WTC11 (cell line): ENCODE data around the gene DGLUCY. TPM values are rescaled to one million over a fixed set of nuclear protein-coding genes. Genes with fewer than 3 reads are reported as not detected.

Experiments used
- ATAC-seq: fragments of 200-7000 bp; cut with Tn5 transposase; 2 replicates; pipeline ENCODE4 v1.10.0; 2021; ENCODE audit warnings: mild to moderate bottlenecking, moderate library complexity
- CTCF ChIA-PET: fragments of 300-600 bp; sonication (Branson Sonifier 250); formaldehyde crosslinking; loops from one replicate; lab custom pipeline; 2021; ENCODE audit warnings: antibody characterized with exemption; lab: Charles Lee
- POLR2A ChIA-PET: fragments of 350-600 bp; sonication (Branson Sonifier 250); formaldehyde crosslinking; loops from one replicate; lab custom pipeline; 2021; ENCODE audit warnings: antibody characterized with exemption; lab: Charles Lee
- DNase-seq: peaks from one replicate; pipeline ENCODE4 v3.0.0; 2021; ENCODE audit warnings: low spot score
- H3K27ac Mint-ChIP-seq: 2 replicates; pipeline ENCODE4 v1.8.0; 2021; ENCODE audit warnings: mixed read lengths
- H3K27me3 Mint-ChIP-seq: 2 replicates; pipeline ENCODE4 v1.8.0; 2021; ENCODE audit warnings: low read depth, mild to moderate bottlenecking, moderate library complexity, mixed read lengths
- H3K36me3 Mint-ChIP-seq: 2 replicates; pipeline ENCODE4 v1.8.0; 2021; ENCODE audit warnings: mixed read lengths
- H3K4me1 Mint-ChIP-seq: 2 replicates; pipeline ENCODE4 v1.8.0; 2022; ENCODE audit warnings: mixed read lengths
- H3K4me3 Mint-ChIP-seq: 2 replicates; pipeline ENCODE4 v1.8.0; 2021; ENCODE audit warnings: mild to moderate bottlenecking, moderate library complexity, mixed read lengths
- H3K9me3 Mint-ChIP-seq: 2 replicates; pipeline ENCODE4 v1.8.0; 2021; ENCODE audit warnings: mixed read lengths
- ELF4 ChIP-seq: sonication (generic); formaldehyde crosslinking; IDR thresholded peaks from 2 replicates; pipeline ENCODE4 v1.8.1; 2022; ENCODE audit warnings: low read depth, mild to moderate bottlenecking, moderate library complexity, missing genetic modification reagents
- FOXP4 ChIP-seq: sonication (generic); formaldehyde crosslinking; IDR thresholded peaks from 2 replicates; pipeline ENCODE4 v1.8.0; 2022; ENCODE audit warnings: mild to moderate bottlenecking, missing genetic modification reagents
- GABPB1 ChIP-seq: sonication (generic); formaldehyde crosslinking; IDR thresholded peaks from 2 replicates; pipeline ENCODE4 v1.8.1; 2023; ENCODE audit warnings: mild to moderate bottlenecking, missing genetic modification reagents
- KAT7 ChIP-seq: sonication (generic); formaldehyde crosslinking; IDR thresholded peaks from 2 replicates; pipeline ENCODE4 v1.8.1; 2023; ENCODE audit warnings: missing genetic modification reagents, mild to moderate bottlenecking, borderline replicate concordance
- NR3C1 ChIP-seq: sonication (generic); formaldehyde crosslinking; conservative IDR thresholded peaks from 2 replicates; pipeline ENCODE4 v1.8.1; 2023; ENCODE audit warnings: low read depth, mild to moderate bottlenecking, missing genetic modification reagents
- OVOL2 ChIP-seq: fragments of 250-450 bp; sonication (Bioruptor Pico); IDR thresholded peaks from 2 replicates; pipeline ENCODE4 v1.9.0; 2021; ENCODE audit warnings: mild to moderate bottlenecking, borderline replicate concordance
- PRDM15 ChIP-seq: sonication (generic); formaldehyde crosslinking; IDR thresholded peaks from 2 replicates; pipeline ENCODE4 v1.8.0; 2022; ENCODE audit warnings: missing genetic modification reagents
- PREB ChIP-seq: sonication (generic); formaldehyde crosslinking; IDR thresholded peaks from 2 replicates; pipeline ENCODE4 v1.8.1; 2022; ENCODE audit warnings: mild to moderate bottlenecking, missing genetic modification reagents, moderate library complexity, borderline replicate concordance
- PRRX2 ChIP-seq: fragments of 250-450 bp; sonication (Bioruptor Pico); IDR thresholded peaks from 2 replicates; pipeline ENCODE4 v1.8.0; 2021; ENCODE audit warnings: mild to moderate bottlenecking
- SMAD3 ChIP-seq: sonication (generic); formaldehyde crosslinking; IDR thresholded peaks from 2 replicates; pipeline ENCODE4 v1.8.0; 2022; ENCODE audit warnings: missing genetic modification reagents, mild to moderate bottlenecking, borderline replicate concordance
- USF1 ChIP-seq: sonication (generic); formaldehyde crosslinking; IDR thresholded peaks from 2 replicates; pipeline ENCODE4 v1.8.0; 2022; ENCODE audit warnings: mild to moderate bottlenecking, missing genetic modification reagents
- ZBTB43 ChIP-seq: sonication (generic); formaldehyde crosslinking; IDR thresholded peaks from 2 replicates; pipeline ENCODE4 v1.8.1; 2023; ENCODE audit warnings: mild to moderate bottlenecking, missing genetic modification reagents
- ZNF232 ChIP-seq: sonication (generic); formaldehyde crosslinking; IDR thresholded peaks from 2 replicates; pipeline ENCODE4 v1.8.0; 2022; ENCODE audit warnings: mild to moderate bottlenecking, missing genetic modification reagents
- ZNF423 ChIP-seq: fragments of 250-450 bp; sonication (Bioruptor Pico); IDR thresholded peaks from 2 replicates; pipeline ENCODE4 v2.1.2; 2022; ENCODE audit warnings: mild to moderate bottlenecking, moderate library complexity
- total RNA-seq: library from RNA; stranded (reverse); gene quantifications from 3 replicates; pipeline ENCODE4 v1.2.3, GENCODE V29; 2021
- TF ChIP-seq, protein P1 (sequence below): sonication (generic); formaldehyde crosslinking; conservative IDR thresholded peaks from 2 replicates; pipeline ENCODE4 v1.8.1; 2023; ENCODE audit warnings: mild to moderate bottlenecking, low read depth, missing genetic modification reagents, moderate library complexity
- TF ChIP-seq, protein P2 (sequence below): sonication (generic); formaldehyde crosslinking; IDR thresholded peaks from 2 replicates; pipeline ENCODE4 v1.8.1; 2022; ENCODE audit warnings: mild to moderate bottlenecking, moderate library complexity, missing genetic modification reagents
- TF ChIP-seq, protein P3 (sequence below): sonication (generic); formaldehyde crosslinking; IDR thresholded peaks from 2 replicates; pipeline ENCODE4 v1.8.1; 2023; ENCODE audit warnings: mild to moderate bottlenecking, missing genetic modification reagents

The DGLUCY gene
- total RNA-seq, 1 experiment from 2014 or later: 35.4 TPM

GRCh38 chr14:91167380-91167770, 53.5 kb downstream of the DGLUCY start:
- ChIA-PET CTCF (interaction anchor here (1.5 kb wide), 1 partner anchor 264 kb away, joined by 5 read pairs; no protein-coding TSS in a partner anchor), POLR2A (interaction anchor here (0.6 kb wide), 1 partner anchor 282 kb away, joined by 3 read pairs; no protein-coding TSS in a partner anchor)
- ATAC-seq: no peak
- TF ChIP-seq PRDM15: no peak
- no peak for TF ChIP-seq OVOL2 (CRISPR knock-in tag)
- no peak for TF ChIP-seq NR3C1 (CRISPR knock-in tag)
- TF ChIP-seq ZNF423 (CRISPR knock-in tag): no peak
- no peak for TF ChIP-seq KAT7 (CRISPR knock-in tag)
- no peak for TF ChIP-seq ZNF232 (CRISPR knock-in tag)
- Mint-ChIP-seq H3K9me3 (no peaks in the 10 kb centered on the region), H3K27me3 (no peaks in the 10 kb centered on the region), H3K36me3 (peaks cover 18% of the 10 kb centered on the region), H3K4me3 (no peak overlapping the region), H3K27ac (no peak overlapping the region), H3K4me1 (no peaks in the 10 kb centered on the region)
- no peak for DNase-seq

- CTCF ChIA-PET: interaction anchor here (1.2 to 3.6 kb wide), 2 partner anchors 117 to 267 kb away, joined by 3 to 16 read pairs; no protein-coding TSS in a partner anchor
- POLR2A ChIA-PET: no interaction called here
- no peaks in the 10 kb centered on the region for H3K27me3 Mint-ChIP-seq
- ATAC-seq (no peak), DNase-seq (no peak)
- H3K4me3 Mint-ChIP-seq: no peak overlapping the region
- H3K27ac Mint-ChIP-seq: no peak overlapping the region
- H3K4me1 Mint-ChIP-seq: no peaks in the 10 kb centered on the region
- peaks cover 16% of the 10 kb centered on the region for H3K36me3 Mint-ChIP-seq
- no peaks in the 10 kb centered on the region for H3K9me3 Mint-ChIP-seq
- TF ChIP-seq USF1 (CRISPR knock-in tag): no peak
- TF ChIP-seq FOXP4: no peak
- TF ChIP-seq SMAD3 (CRISPR knock-in tag): no peak
- TF ChIP-seq ELF4: no peak
- TF ChIP-seq, protein P1, sequence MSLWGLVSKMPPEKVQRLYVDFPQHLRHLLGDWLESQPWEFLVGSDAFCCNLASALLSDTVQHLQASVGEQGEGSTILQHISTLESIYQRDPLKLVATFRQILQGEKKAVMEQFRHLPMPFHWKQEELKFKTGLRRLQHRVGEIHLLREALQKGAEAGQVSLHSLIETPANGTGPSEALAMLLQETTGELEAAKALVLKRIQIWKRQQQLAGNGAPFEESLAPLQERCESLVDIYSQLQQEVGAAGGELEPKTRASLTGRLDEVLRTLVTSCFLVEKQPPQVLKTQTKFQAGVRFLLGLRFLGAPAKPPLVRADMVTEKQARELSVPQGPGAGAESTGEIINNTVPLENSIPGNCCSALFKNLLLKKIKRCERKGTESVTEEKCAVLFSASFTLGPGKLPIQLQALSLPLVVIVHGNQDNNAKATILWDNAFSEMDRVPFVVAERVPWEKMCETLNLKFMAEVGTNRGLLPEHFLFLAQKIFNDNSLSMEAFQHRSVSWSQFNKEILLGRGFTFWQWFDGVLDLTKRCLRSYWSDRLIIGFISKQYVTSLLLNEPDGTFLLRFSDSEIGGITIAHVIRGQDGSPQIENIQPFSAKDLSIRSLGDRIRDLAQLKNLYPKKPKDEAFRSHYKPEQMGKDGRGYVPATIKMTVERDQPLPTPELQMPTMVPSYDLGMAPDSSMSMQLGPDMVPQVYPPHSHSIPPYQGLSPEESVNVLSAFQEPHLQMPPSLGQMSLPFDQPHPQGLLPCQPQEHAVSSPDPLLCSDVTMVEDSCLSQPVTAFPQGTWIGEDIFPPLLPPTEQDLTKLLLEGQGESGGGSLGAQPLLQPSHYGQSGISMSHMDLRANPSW (CRISPR knock-in tag): no peak
- TF ChIP-seq ZBTB43: no peak
- TF ChIP-seq, protein P2, sequence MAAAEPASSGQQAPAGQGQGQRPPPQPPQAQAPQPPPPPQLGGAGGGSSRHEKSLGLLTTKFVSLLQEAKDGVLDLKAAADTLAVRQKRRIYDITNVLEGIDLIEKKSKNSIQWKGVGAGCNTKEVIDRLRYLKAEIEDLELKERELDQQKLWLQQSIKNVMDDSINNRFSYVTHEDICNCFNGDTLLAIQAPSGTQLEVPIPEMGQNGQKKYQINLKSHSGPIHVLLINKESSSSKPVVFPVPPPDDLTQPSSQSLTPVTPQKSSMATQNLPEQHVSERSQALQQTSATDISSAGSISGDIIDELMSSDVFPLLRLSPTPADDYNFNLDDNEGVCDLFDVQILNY (CRISPR knock-in tag): no peak
- no peak for TF ChIP-seq PRRX2 (CRISPR knock-in tag)
- no peak for TF ChIP-seq GABPB1
- TF ChIP-seq, protein P3, sequence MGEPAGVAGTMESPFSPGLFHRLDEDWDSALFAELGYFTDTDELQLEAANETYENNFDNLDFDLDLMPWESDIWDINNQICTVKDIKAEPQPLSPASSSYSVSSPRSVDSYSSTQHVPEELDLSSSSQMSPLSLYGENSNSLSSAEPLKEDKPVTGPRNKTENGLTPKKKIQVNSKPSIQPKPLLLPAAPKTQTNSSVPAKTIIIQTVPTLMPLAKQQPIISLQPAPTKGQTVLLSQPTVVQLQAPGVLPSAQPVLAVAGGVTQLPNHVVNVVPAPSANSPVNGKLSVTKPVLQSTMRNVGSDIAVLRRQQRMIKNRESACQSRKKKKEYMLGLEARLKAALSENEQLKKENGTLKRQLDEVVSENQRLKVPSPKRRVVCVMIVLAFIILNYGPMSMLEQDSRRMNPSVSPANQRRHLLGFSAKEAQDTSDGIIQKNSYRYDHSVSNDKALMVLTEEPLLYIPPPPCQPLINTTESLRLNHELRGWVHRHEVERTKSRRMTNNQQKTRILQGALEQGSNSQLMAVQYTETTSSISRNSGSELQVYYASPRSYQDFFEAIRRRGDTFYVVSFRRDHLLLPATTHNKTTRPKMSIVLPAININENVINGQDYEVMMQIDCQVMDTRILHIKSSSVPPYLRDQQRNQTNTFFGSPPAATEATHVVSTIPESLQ: no peak
- TF ChIP-seq PREB (CRISPR knock-in tag): no peak
Observed at GRCh38 chr14:91169951-91170350, 56.1 kb downstream of the DGLUCY start.
